MG63 (cell line): ENCODE measurements around the gene TBC1D9. TPM values are rescaled to one million over a fixed set of nuclear protein-coding genes. Genes with fewer than 3 reads are reported as not detected.

ENCODE experiments used
- DNase-seq: peaks from one replicate; pipeline ENCODE4 v3.0.0-alpha.2; 2020
- H3K27me3 ChIP-seq: fragments of 250-450 bp; sonication (Bioruptor Pico); 2 replicates; pipeline ENCODE4 v1.5.1; 2020; ENCODE audit warnings: mild to moderate bottlenecking, moderate library complexity
- H3K36me3 ChIP-seq: fragments of 250-450 bp; sonication (Bioruptor Pico); 2 replicates; pipeline ENCODE4 v1.5.1; 2020; ENCODE audit warnings: mild to moderate bottlenecking, moderate library complexity
- H3K4me3 ChIP-seq: fragments of 250-450 bp; sonication (Bioruptor Pico); 2 replicates; pipeline ENCODE4 v1.5.1; 2020; ENCODE audit warnings: mild to moderate bottlenecking, moderate library complexity
- H3K9me3 ChIP-seq: fragments of 250-450 bp; sonication (Bioruptor Pico); 2 replicates; pipeline ENCODE4 v1.5.1; 2020; ENCODE audit warnings: mild to moderate bottlenecking, moderate library complexity
- total RNA-seq: library from RNA; depleted of rRNA; stranded (reverse); fragments of >200 nt; shearing (Covaris generic); gene quantifications from 2 replicates; pipeline ENCODE4 v1.2.3, GENCODE V29; 2014; ENCODE audit warnings: low replicate concordance

TBC1D9 gene
- total RNA-seq, 1 experiment from 2014 or later = 8.5 TPM

DNA sequence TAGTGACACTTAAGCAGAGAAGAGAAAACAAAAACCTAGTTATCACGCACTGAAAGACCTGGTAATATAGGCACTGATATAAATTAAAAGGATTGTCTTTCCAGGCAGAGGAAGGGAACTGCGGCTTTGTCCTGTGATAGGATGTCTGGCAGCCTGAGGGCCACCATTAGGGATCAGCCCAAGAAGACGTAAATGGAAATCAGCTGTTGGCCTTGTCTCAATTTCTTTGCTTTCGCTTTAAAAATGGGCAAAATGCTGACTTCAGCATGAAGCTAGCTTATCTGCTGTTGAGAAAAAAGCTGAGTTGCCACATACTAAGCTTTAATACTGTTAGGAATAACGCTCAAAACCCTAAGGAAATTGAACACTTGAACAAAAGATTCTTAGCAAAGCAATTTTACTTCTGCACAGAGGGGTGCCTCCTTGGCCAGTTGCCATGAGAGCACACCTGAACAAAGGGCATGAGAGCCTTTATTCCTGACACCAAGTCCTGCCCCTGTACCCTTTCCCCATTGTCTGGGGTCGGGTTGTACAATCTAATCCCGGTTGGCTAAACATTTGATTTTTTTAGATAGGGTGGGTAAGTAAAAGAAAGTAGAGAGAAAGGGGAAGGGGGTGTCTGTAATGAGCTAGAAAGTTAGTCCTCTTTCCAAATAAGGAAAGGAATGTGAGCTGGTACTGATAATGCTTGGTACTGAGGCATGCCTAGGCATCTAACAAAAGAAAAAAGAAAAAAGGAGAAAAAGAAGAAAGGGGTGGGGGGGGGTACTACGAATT lies 102.3 kb downstream of the TBC1D9 start:
- no peak overlapping the region for H3K4me3 ChIP-seq
- no peaks in the 10 kb centered on the region for H3K27me3 ChIP-seq
- no peaks in the 10 kb centered on the region for H3K36me3 ChIP-seq
- H3K9me3 ChIP-seq = no peaks in the 10 kb centered on the region
- DNase-seq = no peak

DNA sequence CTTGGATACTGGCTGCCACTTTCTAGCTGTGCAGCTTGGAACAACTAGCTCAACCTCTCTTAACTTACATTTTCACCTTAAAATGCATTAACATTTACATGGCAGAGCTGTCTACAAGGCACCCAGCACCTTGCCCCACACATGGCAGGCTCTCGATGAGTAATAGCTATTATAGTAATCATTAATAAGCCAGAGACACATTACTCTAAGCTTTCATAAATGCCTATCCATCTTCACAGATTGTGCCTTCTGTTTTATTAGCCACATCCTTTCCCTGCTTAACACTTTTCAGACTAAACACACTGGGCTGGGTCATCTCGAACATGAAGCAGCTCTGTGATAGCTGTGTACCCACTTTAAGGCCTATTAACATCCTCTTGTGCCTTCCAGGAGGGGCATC lies 103.6 kb downstream of the TBC1D9 start:
- no peaks in the 10 kb centered on the region for H3K36me3 ChIP-seq
- no peaks in the 10 kb centered on the region for H3K9me3 ChIP-seq
- no peaks in the 10 kb centered on the region for H3K27me3 ChIP-seq
- no peak overlapping the region for H3K4me3 ChIP-seq
- no peak for DNase-seq

DNA sequence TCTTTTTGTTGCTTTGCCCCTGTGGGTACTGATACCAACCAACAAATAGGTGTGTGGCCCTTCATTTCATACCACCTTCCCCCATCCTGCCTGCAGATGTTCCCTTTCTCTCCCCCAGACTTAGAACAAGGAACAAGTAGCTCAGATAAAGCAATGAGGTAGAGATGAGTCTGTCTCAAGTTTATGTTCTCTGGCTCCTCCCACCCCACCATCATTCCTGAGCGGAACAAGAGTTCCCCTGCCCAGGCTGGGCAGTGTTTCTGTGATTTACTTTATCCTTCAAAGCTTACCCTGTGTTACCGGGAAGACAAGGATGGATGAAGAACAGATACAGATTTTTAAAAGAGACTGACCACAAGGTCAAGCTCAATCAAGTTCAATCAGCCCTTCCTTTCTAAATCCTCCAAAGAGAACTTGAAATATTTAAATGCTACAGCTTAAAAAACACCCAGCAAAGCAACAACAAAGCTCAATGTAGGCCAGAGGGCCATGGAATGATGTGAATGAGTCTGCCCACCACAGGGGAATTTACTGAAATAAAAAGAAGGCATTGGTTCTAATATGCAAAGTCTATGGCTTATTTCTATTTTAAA lies 107.4 kb downstream of the TBC1D9 start:
- Histone ChIP-seq H3K9me3 (no peaks in the 10 kb centered on the region), H3K36me3 (no peaks in the 10 kb centered on the region), H3K27me3 (no peaks in the 10 kb centered on the region), H3K4me3 (no peak overlapping the region)
- no peak for DNase-seq

DNA sequence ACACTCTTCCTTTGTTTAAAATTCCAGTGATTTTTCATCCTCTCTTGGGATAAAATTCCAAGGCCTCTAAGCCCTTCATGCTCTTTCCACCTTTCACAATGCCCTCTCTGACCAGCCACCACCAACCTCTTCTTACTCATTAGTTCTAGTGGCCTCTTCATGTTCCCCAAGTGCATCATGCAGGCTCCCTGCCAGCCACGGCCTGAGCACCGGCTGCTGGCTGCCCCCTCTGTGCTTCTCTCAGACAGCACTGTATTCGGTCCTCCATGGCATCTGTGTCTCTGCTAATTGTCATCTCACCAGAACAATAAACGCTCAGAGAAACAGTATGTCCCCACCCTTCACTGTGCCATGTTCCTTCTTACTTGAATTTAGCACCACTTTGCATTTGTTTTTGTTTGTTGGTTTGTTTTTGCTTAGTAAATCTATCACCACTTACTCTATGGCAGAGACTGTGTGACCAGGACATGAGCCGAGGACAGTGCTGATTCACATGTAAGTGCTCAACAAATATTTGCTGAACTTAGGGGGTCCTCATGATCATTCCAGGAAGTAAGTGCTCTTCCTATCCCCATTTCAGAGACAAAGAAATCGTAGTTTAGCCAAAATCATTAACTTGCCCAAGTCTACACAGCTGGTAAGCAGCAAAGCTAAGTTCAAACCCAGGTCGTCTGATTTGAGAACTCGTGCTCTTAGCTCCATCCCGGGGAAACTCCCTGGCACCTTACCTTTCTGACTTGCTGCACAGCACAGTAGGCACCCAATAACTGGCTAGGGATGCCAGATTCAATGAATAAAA lies 110.4 kb downstream of the TBC1D9 start:
- Histone ChIP-seq H3K36me3 (no peaks in the 10 kb centered on the region), H3K27me3 (no peaks in the 10 kb centered on the region), H3K9me3 (no peaks in the 10 kb centered on the region), H3K4me3 (no peak overlapping the region)
- DNase-seq = no peak

DNA sequence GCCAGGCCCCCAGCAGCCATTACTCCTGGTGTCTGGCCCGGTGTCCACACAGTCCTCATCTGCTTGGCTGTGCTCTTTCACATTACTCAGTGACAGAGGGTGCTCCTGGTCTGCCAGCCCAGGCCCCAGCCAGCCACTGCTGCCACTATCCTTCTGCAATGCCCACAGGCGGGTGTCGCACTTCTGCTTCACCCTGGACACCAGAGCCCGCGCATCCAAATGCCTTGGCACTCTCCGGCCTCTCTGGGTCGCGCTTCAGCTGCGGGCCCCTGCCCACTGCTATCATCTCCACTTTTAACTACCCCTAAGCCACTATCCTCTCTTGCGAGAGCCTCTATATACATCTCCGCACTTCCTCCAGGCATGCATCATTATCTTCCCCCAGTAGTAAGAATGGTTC lies 111.0 kb downstream of the TBC1D9 start:
- DNase-seq = no peak
- Histone ChIP-seq H3K4me3 (no peak overlapping the region), H3K27me3 (no peaks in the 10 kb centered on the region), H3K36me3 (no peaks in the 10 kb centered on the region), H3K9me3 (no peaks in the 10 kb centered on the region)

DNA sequence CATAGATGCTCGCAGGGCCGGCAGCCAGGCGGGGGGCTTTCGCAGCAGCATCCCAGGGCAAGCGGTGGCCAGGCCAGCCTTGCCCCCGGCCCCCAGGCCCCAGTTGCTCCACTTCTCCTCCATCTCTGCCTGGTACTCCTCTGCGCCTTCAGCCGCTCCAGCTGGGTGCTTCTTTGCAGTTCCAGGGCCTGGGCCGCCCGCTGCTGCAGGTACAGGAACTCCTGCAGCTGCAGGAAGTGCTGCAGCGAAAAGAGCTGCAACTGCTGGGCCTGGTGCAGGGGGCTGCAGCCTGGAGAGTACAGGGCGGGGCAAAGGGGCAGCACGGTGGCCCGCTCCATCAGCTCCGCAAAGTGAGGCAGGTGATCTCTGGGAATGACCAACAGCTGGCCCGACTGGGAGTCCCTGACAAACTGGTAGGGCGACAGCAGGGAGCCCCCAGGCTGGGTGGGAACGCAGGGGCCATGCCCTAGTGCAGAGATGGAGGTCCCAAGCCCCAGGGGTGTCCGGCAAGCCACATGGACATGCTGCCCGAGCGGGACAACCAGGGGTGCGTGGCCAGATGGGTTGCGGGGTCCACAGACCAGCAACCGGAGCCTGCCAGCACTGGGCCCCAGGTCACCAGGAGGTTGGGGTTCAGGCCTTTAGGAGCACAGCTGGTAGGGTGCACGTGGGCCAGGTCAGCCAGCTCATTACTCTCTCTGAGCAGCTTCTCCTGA lies 111.6 kb downstream of the TBC1D9 start:
- no peak for DNase-seq
- no peak overlapping the region for H3K4me3 ChIP-seq
- H3K36me3 ChIP-seq = no peaks in the 10 kb centered on the region
- no peaks in the 10 kb centered on the region for H3K27me3 ChIP-seq
- no peaks in the 10 kb centered on the region for H3K9me3 ChIP-seq

DNA sequence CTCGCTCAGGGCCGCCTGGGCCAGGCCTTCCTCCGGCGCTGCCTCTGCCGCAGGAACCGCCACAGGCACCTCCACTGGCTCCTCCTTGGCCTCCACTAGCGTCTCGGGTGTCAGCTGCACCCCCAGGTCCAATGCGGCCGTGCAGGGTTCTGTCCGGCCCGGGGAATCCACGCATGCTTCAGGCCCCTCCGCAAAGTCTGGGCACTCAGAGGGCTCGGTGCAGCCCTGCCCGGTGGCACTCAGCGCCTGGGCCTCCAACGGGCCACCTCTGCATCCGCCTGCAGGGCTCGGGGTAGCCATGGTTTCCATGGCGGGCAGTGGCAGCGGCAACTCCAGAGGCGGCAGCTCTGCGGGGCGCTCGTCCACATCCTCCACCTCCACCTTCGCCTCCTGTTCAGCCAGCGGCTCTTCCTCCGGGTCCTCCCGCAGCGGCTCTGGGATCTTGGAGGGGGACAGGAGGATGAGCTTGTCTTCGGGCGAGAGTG lies 112.6 kb downstream of the TBC1D9 start:
- Histone ChIP-seq H3K4me3 (no peak overlapping the region), H3K9me3 (no peaks in the 10 kb centered on the region), H3K36me3 (no peaks in the 10 kb centered on the region), H3K27me3 (no peaks in the 10 kb centered on the region)
- DNase-seq = no peak

DNA sequence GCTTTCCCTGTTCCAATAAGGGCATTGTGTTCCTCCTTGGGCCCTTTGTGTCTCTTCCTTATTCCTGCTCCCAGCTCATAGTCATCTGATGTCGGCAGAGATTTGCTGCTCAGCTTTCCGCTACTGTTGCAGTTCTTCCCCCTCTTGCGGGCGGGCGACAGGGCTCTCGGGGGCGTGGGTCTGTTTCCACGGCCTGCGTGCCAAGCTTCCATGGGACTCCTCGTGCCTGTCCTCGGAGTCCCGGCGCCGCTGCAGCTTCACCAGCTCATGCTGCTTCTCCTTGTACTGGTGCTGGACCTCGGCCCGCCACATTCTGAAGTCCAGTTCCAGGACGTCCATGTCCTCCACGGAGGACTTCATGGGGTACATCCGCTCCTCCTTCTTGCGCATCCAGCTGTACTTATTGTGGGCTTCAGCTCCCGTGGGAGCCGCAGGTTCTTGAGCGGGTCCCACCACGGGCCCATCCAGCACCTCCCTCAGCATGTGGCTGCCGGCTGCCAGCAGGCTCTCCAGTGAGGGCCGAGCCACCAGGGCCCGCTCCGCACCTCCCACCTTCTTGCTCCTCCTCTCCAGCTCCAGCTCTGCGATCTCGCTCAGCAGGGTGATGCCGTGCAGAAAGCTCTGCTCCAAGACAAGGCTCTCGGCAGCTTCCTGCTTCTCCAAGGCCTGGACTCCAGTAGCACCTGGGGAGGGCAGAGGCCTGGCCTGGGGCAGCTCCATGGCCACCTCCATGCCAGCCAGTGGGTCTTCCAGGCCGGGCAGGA lies 113.3 kb downstream of the TBC1D9 start:
- Histone ChIP-seq H3K4me3 (no peak overlapping the region), H3K27me3 (no peaks in the 10 kb centered on the region), H3K36me3 (no peaks in the 10 kb centered on the region), H3K9me3 (no peaks in the 10 kb centered on the region)
- DNase-seq = no peak

DNA sequence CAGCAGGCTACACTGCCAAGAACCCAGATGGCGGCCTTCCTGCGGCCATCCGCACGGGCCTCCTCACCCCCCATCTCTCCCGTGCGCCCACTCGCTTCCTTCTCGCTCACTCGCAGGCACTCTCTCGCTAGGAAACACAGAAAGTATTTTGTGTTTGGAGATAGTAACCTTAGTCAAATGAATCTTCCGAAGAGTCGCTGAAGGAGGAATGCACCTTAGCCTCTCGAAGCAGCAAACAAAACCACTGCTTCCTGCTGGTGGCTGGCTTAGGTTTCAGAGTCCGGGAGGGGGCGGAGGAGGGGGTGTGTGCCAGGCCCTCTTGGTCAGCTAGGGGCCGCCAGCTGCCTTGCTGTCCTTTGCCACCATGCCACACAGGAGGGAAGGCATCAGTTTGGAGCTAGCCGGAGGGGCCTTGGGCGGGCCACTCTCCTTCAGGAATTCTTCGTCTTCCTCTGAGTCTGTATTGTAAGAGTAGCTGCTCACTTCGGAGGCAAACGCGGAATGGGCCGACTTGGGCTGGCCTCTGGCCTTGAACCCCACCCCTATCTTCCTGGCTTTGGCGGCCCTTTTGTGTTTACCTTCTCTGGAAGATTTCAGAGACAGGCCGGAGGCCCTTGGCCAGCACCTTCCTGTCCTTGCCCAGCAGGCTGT lies 114.3 kb downstream of the TBC1D9 start:
- Histone ChIP-seq H3K27me3 (no peaks in the 10 kb centered on the region), H3K4me3 (no peak overlapping the region), H3K9me3 (no peaks in the 10 kb centered on the region), H3K36me3 (no peaks in the 10 kb centered on the region)
- DNase-seq = no peak

DNA sequence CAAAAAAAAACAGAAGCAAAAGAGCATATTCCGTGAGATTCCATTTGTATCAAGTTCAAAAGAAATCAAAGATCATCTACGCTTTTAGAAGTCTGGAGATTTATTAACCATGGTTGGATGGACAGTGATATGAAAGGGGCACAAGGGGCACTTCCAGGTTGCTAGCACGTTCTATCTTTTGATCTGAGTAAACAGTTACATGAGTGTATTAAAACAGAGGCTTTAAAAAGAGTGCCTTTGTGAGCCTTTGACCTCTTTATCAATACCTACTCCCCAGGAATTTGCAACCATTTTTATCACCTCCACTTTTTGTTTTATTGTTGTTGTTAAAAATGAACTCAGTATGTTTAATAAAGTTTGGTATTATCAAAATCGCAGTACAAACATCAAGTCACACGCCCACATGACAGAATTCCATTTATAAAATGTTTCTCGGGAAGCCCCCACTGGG lies 115.1 kb downstream of the TBC1D9 start:
- DNase-seq = no peak
- Histone ChIP-seq H3K9me3 (no peaks in the 10 kb centered on the region), H3K4me3 (no peak overlapping the region), H3K27me3 (no peaks in the 10 kb centered on the region), H3K36me3 (no peaks in the 10 kb centered on the region)

DNA sequence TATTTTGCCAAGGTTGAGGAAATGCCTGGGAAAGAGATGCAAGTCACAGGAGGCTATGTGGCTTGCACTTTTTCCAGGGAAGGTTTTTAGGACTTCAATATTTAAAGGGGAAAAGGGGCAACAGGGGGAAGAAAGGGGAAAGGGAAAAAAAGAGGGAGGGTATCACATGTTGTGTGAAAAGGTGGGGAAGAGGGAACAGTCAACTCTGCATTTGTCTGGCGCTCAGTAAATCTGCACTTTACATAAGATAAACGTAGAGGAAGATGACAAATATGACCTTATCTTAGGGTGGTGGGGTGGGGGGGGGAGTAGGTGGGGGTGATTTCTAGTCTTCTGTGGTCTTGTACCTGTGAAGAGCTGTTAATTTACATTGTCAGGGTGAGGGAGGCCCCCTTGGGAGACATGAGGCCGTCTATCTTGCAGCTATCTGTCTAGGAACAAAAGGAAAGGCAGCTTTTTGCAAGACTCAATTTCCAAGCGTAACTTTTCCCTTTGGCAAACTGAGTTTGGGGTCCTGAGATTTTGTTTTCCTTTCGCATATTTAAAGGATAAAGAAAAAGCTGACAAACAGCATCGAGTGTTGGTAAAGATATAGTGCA lies 115.9 kb downstream of the TBC1D9 start:
- no peak for DNase-seq
- H3K27me3 ChIP-seq = no peaks in the 10 kb centered on the region
- H3K36me3 ChIP-seq = no peaks in the 10 kb centered on the region
- no peaks in the 10 kb centered on the region for H3K9me3 ChIP-seq
- no peak overlapping the region for H3K4me3 ChIP-seq

DNA sequence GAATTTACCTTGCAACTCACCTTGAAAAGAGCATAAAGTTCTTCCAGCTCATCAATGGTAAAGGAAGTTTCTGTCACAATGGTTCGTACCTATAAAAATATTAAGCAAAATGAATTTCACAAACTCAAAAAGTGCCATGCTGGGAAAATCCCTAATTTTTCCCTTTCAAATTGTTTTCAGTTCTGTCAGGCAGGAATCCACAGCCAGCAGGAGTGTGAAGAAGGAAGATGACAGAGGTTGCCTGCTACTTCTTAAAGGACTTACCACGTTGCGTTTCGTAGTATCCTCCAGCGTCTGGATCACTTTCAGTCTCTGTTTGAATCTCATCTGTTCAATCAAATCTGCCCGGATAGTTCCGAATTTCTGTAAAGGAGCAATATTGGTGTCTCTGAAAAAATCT lies 117.1 kb downstream of the TBC1D9 start:
- H3K9me3 ChIP-seq = no peaks in the 10 kb centered on the region

DNA sequence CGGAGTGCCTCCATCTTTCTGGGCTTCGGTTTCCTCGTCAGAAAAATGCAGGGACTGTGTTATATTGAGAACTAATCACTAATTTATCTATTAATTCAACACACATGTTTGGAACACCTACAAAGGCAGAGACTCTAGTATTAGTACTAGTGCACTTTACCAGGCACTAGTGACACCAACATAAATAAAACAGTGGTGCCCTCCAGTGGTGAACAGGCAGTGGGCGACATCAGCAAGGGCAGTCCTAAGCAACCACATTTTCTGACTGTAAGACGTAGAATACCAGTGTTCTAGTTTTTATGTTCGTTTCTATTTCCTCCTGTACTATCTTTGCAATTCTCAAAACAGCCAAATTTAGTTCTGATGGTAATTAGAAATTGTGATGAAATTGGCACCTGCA lies 118.3 kb downstream of the TBC1D9 start:
- DNase-seq = no peak
- Histone ChIP-seq H3K4me3 (no peak overlapping the region), H3K27me3 (no peaks in the 10 kb centered on the region), H3K9me3 (no peaks in the 10 kb centered on the region), H3K36me3 (no peaks in the 10 kb centered on the region)

More for the DNA sequence above, 117.1 kb downstream of the TBC1D9 start:
- no peak for DNase-seq
- Histone ChIP-seq H3K4me3 (no peak overlapping the region), H3K27me3 (no peaks in the 10 kb centered on the region), H3K36me3 (no peaks in the 10 kb centered on the region)

DNA sequence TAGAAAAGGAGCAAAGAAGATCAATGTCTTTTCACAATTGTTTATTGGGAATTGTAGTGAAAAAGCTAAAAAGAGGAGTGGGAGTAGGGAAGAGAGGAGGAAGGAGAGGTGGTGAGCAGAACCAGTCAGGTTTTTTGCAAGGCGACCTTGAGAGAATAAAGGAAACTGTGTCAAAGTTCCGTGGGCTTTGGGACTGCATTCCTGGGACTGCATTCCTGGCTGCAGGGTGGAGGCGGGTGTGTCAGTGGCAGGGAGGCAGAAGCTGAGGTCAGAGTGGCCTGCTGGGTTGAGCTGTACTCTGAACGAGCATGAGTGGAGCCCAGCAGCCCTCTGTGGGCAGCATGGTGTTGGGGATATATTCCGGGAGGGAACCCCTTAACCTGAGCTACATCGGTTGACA lies 120.6 kb downstream of the TBC1D9 start:
- H3K27me3 ChIP-seq = no peaks in the 10 kb centered on the region
- H3K36me3 ChIP-seq = no peaks in the 10 kb centered on the region
- H3K4me3 ChIP-seq = no peak overlapping the region
- peak; percentile 57 for DNase-seq
- no peaks in the 10 kb centered on the region for H3K9me3 ChIP-seq

DNA sequence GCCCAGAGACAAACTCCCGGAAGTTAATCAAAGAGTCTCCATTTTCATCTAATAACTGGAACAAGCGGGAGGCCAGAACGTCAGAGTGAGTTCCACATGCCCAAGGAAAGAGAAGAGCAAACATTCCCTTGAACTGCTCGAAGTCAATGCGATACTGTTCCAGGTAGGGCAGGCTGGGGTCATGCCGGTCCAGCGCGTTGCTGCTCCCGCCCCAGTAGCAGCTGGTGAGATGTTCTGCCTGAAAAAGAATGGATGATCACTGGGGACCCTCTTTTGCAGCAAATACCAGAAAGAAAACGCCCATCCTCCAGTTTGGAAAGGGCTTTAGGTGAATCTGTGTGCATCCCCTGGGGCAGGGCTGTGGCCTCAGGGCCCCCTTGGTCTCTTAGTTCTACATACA lies 122.2 kb downstream of the TBC1D9 start:
- Histone ChIP-seq H3K9me3 (no peaks in the 10 kb centered on the region), H3K36me3 (no peaks in the 10 kb centered on the region), H3K27me3 (no peaks in the 10 kb centered on the region), H3K4me3 (no peak overlapping the region)
- DNase-seq = no peak
